NOMO-1 (cell line): ENCODE measurements around the gene TMEM187.

ENCODE experiments used
- DNase-seq, 2 experiments: peaks; one replicate each; lab custom pipeline; 2025; ENCODE audit not compliant: unreplicated experiment in 2 of 2; lab: John Stamatoyannopoulos, UW

TMEM187 gene

DNA sequence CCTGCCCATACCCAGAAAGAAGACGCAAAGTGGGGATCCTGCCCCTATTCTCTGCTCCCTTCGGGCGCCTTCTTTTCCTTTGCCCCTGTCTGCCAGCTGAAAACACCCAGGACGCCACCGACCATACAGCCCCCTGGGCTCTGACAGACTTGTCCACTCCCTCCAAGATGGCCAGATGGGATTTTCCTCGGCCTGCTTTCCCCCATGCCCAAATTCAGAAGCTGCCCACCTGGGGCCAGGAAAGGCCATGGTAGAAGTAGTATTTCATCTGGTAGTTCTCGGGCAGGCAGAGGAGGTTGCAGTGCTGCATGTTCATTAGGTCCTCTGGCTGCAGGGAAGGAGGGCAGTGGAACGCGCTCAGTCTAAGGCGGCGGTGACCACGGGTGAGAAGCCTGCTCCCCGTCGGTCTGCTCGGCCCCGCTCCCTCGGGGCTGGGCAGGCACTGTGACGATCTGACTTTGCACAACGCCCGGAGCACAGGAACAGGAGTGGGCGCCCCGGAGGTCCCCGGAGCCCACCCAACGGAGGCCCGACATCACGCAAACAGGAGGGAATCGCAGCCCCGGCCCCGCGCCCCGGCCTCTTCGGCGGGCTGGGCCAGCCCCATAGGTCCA is 38.3 kb upstream of the TMEM187 start:
- DNase-seq, result no peak

DNA sequence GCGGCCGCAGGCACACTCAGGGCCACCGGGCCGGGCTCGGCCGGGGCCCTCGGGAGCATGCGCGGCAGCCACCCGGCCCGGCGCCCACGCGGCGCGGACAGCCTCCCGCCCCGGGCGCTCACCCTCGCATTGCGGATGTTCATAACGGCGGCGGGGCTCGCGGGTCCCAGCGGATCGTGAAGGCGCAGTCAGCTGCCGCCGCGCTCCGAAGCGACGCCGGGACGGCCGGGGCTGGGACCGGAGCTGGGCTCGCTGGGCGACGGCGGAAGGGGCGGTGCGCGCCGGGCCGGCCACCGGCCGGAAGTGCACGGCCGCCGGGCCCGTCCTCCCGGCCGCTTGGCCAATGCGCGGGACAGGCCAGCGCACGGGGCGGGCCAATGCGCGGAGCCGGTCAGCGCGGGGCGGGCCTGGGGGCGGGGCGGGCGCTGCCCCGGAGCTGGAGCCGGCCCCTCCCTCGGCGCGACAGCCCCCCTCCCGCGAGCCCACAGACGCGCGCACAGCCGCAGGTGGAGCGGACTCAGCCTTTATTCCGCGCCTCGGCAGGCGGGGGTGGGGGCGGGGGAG is 37.7 kb upstream of the TMEM187 start, which contains the start of gene NAA10:
Gene NAA10 (minus strand): TSS at position 276 of the 564 bp plus-strand sequence. CDS start 133 bp downstream, at position 143.
- peak; percentile 29 to 66 for DNase-seq

DNA sequence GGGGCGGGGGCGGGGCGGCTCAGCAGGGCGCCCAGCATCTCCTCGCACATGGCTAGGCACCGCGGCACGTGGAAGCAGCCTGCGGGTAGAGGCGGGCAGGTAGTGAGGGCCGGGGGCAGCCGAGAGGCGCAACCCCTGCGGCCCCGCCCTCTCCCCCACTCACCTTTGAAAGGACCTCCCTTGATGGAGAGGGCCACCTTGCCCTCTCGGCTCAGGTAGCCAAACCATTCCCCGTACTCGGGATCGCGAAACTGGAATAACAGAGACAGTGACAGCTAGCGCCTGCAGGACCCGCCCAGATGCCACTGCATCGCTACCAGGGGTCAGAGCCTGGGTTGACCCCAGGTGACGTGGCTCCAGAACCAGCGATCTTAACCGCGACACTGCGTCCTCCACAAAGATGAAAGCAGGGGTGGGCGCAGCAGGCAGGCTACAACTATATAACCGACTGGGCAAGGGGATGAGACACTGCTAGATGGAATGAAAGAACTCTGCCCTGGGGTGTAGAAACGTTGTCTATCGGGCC is 37.2 kb upstream of the TMEM187 start:
- no peak for DNase-seq

DNA sequence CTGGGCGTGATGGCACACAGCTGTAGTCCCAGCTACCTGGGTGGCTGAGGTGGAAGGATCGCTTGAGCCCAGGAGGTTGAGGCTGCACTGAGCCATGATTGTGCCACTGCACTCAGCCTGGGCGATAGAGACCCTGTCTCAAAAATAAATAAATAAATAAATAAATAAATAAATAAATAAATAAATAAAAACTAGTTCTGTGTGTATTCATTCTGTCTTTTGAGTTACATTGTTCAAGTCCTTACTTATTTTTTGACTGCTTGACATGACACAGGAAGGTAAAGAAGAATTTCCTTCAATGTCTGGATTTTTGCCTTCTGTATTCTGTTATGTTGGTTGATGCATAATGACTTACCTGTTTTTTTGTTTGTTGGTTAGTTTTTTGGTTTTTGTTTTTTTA is 35.5 kb upstream of the TMEM187 start:
- DNase-seq, result no peak

DNA sequence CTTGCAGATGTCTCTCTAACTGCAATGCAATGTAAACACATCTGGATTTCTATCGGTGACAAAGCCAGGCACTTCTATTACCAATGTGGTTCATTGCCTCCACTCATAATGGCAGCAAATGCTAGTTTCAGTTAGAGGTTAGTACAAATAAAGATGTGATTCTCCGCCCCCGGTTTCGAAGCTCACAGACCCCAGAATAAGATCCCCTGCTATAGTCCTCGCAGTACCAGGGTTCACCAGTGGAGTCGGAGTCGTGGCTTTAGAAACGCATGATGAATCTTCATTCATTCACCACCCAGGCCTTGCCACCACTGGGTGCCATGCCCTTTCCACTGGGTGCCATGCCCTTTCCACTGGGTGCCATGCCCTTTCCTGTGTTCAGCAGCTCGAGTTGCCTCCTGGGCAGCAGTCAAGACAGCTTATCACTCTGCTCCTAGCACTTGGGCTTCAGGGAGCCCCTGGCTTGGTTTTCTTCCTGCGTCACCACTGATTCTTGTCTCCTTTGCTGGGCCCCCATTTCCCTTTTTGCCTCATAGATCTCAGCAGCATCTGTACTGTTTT is 34.2 kb upstream of the TMEM187 start:
- DNase-seq, result no peak

DNA sequence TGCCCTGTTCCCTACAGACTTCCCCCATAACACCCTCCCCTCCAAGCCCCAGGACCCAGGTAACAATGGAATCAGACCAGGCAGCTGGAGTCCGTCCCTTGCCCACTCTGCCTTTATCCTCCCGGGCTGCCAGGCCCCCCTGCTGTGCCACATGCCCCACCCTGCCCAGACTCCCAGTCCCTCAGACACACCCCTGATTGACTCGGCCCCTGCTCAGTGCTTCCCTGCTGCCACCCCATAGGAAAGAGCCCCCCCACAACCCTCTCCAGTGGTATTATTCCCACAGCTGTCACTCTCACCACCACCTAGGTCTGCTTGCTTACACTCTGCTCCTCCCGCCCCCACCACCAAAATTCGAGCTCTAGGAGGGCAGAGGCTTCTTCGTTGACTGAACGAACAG is 33.0 kb upstream of the TMEM187 start:
- DNase-seq, result no peak

DNA sequence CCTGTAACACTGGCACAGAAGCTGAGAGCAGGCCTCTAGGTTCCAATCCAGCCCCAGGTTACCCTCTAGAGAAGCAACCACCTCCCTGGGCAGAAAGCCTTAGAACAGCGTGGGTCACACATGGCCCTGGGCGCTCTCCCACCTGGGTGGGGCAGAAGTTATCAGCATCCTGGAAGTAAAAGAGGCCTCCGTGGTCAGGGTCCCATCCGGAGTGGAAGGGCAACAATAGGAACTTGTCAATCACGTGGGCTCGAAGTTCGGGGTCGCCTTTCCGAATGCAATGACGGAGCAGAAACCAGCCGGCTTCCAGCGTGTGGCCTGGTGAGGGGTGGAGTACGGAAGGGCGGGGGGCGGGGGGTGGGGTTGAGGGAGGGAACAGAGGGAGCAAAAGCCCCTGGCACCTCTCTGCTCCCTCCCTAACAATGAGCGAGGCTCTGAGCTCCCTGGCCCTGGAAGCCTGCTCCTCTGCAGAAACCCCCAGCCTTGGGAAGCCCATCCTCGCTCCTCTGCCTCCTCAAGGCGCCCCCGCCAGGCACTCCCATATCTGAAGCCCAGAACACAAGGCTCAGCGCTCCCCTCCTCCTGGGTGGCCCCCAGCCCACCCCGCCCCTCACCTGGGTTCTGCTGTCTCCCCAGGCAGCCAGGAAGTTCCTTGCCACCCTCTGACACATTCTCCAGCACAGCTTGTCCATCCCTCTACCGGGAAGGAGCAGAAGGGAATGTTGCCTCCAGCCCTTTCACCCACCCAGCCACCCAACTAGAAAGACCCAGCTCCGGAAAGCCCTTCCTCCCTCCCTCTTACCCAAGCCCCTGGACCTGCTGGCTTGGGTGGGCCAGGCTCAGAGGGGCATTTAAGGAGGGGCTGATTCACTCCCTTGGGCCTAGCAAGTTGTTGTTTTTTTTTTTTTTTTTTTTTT is 31.0 kb upstream of the TMEM187 start:
- no peak for DNase-seq

DNA sequence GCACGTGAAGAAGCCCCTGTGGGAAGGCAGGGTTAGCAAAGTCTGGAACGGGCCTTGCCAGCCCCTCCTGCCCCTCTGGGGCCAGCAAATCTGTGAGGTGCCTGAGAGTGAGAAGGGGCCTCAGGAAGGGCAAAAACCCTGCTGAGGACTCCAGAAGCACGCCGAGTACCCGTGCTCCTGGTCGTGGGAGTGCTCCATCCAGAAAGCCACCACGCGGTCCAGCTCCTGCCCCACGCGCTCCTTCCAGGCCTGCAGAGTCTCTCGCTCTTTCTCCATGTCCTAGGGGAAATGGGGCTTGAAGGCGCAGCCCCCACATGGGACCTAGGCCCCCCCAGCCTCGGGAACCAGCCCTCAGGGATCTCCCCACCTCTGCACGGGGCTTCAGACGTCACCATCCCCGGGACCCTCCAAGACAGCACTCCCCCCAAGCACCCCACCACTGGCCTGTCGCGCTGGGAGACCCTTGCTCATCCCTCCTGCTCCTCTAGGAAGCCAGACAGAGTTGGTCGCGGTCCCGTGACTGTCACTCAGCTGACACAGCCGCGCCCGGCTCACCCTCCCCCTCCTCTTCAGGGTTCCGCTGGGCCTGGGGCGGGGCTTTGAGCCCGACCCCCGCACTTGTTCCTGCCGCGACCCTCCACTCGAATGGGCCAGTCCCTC is 28.3 kb upstream of the TMEM187 start, which contains the start of gene RENBP:
Gene RENBP (minus strand): TSS at position 504 of the 660 bp plus-strand sequence. CDS start 33 bp downstream, at position 471.
- DNase-seq, result peak in 1 of 2 experiments; percentile 13

DNA sequence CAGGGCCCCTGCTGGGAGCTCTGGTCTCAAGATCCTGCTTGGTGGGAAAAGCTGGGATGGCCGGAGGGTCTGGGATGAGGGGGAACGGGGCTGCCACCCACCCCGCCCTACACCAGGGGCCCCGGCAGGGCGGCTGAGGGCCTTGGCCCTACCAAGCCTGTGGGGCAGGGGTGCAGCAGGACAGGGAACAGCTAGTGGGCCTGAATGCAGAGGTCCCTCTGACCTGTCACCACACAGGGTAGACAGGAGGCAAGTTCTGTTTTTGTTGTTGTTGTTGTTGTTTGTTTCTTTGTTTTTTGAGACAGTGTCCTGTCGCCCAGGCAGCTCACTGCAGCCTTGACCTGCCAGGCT is 27.8 kb upstream of the TMEM187 start:
- DNase-seq, result no peak

DNA sequence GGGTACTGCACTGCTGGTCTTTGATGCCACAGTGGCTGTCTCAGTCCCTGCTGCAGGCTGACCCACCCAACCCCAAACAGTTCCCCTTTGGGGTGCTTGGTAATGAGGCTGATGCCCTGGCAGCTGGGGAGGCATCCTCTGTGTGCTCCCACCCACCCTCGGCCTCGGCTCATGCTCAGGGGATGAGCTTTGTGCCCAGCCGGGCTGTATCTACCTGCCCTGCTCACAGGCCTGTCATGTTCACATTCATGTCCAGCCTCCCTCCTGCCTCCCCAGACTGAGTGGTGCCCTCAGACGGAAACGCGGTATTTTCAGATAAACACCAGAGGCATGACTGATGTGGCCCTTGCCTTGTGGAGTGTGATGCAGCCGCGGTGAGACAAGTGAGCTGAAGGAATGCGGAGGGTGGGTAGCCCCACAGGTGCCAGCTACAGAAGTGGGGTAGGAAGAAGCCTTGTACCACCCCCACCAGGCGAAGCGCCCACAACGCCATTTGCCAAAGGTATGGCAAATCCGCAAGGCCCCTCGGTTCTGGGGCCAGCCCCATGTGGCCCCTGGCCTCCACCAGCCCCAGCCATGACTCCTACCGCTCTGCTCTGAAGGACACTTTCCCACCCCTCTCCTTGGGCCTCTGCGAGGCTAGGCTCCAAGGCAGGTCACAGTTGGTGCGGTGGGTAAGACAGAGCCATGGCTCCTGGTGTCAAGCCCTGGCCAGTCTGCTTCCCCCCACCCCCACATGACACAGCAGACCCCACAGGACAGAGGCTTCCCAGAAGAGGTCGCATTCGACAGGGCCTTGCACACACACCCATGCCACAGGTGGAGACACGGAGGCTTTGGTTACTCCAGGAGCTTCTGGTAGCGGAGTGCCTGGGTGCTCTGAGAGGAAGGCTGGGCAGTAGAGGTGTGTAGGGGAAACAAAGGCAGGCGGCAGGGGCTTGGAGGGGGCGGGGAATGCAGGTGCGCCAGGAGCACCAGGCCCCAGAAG is 26.3 kb upstream of the TMEM187 start:
- no peak for DNase-seq

DNA sequence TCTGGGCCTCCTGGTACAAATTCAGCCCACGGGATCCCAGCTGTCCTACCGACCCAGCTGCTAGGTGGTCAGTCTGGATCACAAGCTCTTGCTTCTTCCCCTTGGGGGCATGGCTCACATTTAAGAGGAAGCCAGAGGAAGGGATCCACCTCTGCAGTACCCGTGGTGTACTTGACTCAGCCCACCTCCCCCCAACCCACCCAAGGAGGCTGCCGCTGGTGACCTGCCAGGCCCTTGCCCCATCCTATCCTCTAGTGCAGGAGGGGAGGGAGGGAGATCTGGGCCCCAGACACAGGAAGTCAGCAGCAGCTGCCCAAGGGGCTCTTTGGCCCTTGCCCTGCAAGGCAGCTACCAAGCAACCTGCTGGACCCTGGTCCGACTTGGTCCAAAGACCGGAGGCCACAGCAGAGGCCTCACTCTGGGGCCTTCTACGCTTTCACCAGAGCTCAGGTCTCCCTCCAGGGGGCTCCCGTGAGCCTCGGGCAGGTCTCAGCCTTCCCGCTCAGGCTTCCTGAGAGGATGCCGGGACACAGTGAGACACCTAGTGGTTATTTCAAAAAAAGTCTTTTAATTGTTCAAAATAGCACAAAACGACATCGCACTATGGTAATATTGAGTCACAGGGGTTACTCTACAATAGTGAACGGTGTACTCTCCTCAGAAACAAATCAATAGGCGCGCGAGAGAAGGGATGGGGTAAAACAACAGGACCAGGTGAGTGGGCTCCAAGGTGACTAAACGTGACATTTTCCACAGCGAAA is 25.4 kb upstream of the TMEM187 start:
- DNase-seq, result peak; percentile 28 to 74

DNA sequence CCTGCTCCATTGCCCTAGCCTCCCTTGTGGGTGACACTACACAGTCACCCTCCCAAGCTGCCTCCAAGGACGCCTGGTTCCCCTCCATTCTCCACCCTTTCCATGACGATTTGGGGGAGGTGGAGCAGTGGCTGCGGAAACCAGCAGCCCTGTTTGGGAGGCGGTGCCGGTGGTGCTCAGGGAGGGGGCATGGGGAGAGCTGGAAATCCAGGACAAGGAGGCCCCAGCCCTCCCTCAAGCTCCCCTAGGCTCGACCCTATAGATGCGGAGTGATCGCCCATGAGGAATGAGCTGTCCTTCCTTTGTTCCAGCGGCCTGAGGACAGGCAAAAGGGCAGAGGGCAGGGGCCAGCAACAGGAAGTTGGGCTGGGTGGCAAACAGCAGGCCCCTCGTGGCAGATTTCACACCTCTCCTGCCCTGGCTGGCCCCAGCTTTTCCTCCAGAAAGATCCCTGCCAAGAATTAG is 24.5 kb upstream of the TMEM187 start:
- no peak for DNase-seq

DNA sequence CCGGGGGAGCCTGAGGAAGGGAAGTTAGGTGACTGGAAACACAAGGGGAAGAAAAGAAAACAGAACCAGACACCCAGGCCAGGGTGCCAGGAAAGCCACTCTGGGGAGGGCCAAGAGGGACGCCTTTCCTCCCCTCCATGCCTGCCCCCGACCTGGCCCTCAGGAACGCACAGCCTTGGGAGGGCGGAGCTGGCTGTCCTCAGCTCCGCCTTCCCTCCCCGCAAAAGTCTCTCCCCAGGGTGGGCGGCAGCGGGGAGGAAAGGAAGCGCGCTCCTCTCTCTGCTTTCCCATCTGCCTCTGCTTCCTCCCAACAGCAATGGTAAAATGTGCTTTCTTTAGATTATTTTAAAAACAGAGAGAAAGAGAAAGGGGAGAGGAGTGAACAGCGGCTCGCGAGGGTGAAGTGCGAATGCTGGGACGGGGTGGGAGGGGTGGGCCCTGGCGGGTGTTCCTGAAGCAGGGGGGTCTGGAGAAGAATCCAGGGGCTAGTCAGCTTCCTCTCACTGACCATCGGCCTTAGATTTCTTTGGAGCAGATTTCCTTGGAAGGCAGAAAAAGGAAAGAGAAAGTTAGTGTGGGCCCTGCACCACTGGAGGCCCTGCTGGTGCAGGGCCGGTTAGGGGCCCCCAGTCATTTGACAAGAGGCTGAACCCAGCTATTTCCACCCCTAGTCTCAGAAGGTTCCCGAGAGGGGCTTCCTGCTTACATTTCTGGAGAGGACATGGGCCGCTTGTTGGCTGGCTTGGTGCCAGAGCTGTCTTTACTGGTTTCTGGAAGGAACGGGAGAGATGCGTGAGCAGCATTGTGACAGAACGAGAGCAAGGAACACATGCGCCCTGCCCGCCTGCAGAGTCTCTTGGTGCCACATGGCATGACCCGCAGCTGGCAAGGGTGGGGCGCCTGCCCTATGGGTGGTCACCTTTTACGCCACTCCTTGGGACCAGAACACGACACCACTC is 23.4 kb upstream of the TMEM187 start:
- no peak for DNase-seq

DNA sequence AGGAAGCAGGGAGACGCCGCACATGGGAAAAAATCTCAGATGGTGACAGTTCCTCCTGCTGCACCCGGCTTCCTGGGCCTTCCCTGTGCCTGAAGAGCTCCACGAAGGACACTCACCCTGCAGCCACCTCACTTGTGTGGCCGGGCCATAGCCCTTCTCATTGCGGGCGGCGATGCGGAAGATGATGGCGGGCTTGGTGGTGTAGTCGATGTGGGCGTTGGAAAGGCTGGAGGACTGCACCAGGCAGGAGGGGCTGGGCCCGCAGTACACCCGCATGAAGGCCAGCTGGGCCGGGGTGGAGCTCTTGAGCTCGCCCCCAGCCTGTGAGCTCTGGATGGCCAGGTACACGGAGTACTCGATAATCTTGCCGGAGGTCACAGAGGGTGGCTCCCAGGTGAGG is 22.4 kb upstream of the TMEM187 start:
- no peak for DNase-seq

DNA sequence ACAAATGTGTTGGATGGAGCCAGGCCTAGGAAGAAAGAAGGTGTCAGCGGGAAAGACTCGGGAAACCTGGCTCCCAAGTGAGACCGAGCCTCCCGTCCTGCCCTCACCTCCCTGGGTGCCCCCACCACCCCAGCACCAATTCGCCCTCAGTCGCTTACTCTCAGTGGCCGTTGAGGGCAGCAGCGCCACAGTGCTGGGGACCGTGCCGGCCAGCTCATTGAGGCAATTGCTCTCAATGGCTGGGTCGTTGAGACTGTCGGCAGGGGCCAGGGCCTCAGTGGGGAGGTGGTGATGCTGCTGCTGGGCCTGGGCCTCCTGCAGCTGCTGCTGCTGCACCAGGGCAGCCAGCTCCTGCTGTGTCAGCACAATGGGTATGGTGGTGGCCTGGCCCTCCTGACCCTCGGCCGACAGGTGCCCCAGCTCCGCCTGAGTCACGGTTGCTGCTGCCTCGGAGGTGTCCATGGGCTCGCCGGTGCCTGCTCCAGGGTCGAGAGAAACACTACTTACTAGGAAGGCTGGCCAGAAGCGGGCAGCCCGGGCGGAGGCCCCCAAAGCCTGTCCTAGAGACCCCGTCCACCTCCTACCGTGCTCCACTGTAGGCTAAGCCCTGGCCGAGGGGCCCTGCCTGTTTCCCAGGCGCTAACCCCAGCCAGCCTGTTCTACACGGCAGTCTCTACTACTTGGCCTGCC is 20.7 kb upstream of the TMEM187 start:
- no peak for DNase-seq

DNA sequence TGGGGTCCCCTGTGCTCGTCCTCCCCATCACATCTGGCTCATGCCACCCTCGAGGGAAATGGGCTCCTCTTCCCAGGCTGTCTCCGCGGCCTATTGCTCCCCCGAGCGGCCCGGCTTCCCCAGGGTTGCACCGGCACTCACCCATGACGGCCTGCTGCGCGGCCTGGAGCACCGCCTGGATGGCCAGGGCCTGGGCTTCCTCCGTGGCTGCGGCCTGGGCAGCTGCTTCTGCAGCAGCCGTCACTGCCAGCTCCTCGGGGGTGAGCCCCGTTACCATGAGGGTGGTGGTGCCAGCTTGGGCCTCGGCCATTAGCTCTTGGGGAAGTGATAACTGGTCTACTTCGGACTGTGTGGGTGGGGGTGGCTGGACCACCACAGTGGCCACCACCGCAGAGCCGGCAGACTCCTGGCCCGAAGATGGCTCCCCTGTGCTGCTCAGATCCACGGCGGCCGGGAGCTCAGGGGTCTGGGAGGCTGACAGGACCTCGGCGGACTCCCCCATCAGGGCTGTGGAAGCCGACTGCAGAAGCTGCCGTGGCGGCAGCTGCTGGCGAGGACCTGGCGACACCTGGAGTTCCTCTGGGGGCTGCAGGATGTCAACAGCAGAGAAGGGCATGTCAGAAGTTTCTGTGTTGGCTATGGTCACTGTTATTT is 20.1 kb upstream of the TMEM187 start:
- no peak for DNase-seq
